GM19328 (cell line): ENCODE measurements around the gene MYL5.
"Not testable (repeated sequence)": the region's sequence is repeated elsewhere in the genome, so short reads cannot be mapped to it uniquely, and the experiment has no call there.

ENCODE experiments used
- ATAC-seq: cut with Tn5 transposase; IDR thresholded peaks from one replicate; pipeline ENCODE4 v1.9.1; 2021; ENCODE audit warnings: mild to moderate bottlenecking, moderate library complexity; ENCODE audit not compliant: unreplicated experiment

Gene MYL5

DNA sequence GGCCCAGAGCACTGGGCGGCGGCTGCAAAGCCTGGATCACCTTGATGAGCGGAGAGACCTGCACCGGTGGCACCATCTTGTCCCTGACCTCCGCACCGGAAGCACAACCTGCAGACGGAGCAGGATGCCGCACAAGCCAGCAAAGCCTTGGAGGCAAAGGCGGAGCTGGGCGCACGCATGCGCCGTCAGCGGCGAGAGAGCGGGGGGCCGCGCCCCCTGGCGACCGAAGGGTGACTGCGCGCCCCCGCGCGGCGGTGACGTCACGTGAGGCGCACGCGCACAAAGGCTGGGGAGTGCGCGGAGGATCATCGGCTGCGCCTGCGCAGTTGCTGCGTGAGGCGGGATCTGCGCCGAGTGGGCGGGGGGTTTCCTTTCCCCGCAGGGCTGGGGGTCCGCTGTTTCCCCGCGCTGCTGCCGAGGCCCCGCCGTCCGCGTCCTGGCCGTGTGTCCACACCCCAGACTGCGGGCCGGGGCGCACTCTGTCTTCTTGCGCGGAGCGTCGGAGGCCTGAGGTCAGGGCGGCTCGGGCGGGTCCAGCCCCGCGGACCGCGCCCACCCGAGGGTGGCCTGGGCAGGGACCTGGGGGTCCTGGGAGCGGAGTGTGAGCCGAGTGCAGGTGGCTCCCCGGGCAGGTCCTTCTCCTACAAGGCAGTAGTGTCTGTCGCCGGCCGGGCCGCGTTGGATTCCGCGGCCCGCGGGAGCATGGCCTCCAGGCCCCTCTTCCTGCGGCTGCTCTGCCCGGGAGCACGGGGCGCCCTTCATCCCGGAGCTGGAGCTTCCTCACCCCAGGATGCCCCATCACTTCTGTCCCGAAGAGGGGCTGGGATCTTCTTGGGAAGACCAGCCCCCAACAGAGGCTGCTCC is at the start of gene MYL5, which contains the start of gene ATP5ME:
Gene MYL5 (plus strand): TSS at position 371 of the 864 bp plus-strand sequence. CDS start 3,485 bp downstream, outside the sequence.
Gene ATP5ME (minus strand): TSS at position 105 of the 864 bp plus-strand sequence. CDS start 29 bp downstream, at position 76.
- peak; percentile 59 for ATAC-seq

- ATAC-seq = no peak
These were observed 49.4 kb upstream of the MYL5 start, which contains the start of gene PDE6B for GRCh38 chr4:624705-625590. Gene PDE6B, plus strand, starts transcription at chr4:625573. Its CDS starts 54 bp downstream, at chr4:625627.

DNA sequence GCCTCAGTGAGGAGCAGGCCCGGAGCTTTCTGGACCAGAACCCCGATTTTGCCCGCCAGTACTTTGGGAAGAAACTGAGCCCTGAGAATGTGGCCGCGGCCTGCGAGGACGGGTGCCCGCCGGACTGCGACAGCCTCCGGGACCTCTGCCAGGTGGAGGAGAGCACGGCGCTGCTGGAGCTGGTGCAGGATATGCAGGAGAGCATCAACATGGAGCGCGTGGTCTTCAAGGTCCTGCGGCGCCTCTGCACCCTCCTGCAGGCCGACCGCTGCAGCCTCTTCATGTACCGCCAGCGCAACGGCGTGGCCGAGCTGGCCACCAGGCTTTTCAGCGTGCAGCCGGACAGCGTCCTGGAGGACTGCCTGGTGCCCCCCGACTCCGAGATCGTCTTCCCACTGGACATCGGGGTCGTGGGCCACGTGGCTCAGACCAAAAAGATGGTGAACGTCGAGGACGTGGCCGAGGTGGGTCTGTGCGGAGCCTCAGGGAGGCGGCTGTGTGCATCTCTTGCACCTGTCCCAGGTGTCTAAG is 48.6 kb upstream of the MYL5 start:
- no peak for ATAC-seq

DNA sequence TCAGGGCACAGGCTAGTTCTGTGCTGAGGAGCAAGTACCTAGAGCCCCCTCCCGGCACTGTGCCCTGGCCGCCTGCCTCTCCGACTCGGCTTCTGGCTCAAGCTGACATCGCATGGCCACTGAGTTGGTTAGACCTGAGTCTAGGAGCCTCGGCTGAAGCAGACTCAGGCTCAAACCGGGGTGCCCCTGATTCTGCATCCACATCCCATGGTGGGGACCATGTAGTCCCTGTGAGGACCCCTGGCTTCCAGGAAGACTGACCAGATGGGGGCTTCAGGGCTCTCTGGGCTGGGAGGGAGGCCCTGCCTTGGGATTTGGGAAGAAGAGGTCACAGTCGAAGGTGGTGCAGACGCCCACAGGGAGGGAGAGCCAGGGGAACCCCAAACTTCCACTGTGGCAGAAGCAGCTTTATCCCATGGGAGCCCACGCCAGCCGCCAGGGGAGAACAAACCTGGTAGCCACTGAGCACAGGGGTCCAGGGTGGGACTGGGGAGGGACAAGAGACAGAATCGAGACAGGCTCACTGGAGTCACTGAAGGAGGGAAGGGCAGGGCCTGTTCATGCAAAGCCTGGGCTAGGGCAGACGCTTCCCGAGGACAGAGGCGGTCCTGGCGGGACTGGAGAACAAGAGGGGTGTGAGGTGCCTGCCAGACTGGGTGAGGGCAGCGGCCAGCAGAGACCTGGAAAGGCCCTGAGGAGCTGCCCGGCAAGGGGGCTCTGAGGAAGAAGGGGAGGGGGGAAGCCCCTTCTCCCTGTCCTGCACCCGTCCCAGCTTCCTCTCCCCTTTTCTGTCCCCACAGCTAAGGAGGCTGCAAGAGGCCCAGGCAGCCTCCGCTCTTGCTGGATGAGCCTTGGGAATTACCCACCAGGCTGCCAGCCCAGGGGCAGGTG is 47.9 kb upstream of the MYL5 start:
- no peak for ATAC-seq

GRCh38 chr4:627347-628125 is 46.8 kb upstream of the MYL5 start:
- no peak for ATAC-seq

DNA sequence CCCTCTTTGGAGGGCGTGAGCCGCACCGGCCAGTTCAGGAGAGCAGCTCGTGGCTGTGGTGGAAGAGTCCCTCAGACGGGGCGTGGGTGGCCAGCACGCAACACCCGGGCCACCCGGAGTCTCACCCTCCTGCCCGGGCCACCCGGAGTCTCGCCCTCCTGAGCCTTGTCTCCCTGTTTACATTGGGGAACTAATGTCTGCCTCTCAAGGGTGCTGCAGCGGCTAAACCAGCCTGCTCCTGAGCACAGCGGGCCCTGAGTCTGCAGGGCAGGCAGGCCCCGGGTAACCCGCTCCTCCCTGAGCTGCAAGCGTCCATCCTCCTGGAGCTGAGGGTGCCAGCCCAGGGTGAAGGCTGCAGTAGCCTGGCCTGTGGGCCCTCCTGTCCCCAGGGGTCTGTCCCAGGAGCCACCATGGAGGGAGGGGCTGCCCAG is 46.0 kb upstream of the MYL5 start:
- ATAC-seq = no peak

- ATAC-seq = no peak
These were observed 45.3 kb upstream of the MYL5 start for GRCh38 chr4:628821-629635.

DNA sequence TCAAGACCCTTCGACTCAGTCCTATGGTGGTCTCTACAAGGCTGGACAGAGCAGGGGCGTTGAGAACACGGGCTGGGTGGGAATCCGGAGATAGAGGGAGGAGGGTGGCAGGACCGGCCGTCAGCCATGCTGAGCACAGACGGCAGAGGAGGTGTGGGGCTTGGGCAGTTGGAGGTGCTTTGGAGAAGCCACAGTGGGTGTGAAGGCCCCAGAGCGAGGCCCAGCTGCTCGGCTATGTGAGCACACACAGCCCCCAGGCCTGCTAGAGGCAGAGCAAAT is 44.8 kb upstream of the MYL5 start:
- ATAC-seq = no peak

DNA sequence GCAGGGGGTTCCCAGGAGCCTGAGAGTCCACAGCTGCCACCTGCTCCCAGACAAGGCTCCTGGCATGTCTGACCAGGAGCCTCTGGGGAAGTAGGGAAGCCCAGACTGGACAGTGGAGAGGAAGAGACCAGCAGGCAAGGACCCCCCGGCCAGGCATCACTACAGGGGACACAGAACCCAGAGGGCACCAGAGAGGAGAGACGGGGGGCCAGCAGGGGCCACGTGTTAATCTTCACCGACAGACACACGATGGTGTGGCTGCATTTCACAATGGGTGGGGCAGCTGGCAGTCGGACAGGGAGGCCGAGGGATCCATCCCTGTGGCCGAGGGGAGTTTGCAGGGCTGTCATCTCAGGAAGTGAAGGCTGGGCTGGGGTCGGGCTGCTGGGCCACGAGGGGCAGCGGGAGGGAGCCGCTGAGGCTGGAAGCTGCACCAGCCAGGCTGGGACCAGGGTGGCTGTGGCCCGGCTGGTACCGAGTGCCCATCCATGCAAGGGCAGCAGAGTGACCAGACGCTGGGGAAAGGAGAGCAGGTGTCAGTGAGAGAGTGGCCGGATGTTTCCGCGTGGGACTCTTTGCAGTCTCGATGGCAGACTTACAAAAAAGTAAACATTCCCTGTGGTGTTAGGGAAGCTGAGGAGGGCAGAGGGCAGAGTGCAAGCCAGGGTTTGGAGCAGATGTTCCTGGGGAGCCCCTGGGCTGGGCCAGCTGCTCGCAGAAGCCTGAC is 44.3 kb upstream of the MYL5 start:
- no peak for ATAC-seq

GRCh38 chr4:630656-631055 is 43.7 kb upstream of the MYL5 start:
- ATAC-seq = no peak

DNA sequence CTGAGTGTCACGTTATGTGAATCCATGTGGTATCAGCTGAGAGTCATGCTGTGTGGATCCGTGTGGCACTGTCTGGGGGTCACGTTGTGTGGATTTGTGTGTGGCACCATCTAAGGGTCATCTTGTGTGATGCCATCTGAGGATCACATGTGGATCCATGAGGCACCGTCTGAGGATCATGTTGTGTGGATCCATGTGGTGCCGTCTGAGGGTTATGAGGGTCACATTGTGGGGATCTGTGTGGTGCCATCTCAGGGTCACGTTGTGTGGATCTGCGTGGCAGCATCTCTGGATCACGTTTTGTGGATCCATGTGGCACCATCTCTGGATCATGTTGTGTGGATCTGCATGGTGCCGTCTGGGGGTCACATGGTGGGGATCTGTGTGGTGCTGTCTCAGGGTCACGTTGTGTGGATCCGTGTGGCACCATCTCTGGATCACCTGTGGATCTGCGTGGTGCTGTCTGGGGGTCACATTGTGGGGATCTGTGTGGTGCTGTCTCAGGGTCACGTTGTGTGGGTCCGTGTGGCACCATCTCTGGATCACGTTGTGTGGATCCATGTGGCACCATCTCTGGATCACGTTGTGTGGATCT is 42.0 kb upstream of the MYL5 start:
- no peak for ATAC-seq

- no peak for ATAC-seq
These were observed 41.4 kb upstream of the MYL5 start for GRCh38 chr4:632926-633325.

GRCh38 chr4:633406-633805 is 40.9 kb upstream of the MYL5 start:
- ATAC-seq = no peak

GRCh38 chr4:633976-634598 is 40.3 kb upstream of the MYL5 start:
- no peak for ATAC-seq

DNA sequence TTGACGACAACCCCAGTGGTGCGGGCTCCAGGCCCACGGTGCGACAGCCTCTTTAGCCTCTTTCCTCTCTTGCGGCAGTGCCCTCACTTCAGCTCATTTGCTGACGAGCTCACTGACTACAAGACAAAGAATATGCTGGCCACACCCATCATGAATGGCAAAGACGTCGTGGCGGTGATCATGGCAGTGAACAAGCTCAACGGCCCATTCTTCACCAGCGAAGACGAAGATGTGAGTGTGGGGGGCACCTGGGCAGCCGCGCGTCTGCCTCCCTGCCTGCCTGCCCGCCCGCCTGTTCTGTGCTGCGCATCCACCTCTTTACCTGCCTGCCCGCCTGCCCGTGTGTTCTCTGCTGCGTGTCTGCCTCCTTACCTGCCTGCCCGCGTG is 39.8 kb upstream of the MYL5 start:
- ATAC-seq = no peak

DNA sequence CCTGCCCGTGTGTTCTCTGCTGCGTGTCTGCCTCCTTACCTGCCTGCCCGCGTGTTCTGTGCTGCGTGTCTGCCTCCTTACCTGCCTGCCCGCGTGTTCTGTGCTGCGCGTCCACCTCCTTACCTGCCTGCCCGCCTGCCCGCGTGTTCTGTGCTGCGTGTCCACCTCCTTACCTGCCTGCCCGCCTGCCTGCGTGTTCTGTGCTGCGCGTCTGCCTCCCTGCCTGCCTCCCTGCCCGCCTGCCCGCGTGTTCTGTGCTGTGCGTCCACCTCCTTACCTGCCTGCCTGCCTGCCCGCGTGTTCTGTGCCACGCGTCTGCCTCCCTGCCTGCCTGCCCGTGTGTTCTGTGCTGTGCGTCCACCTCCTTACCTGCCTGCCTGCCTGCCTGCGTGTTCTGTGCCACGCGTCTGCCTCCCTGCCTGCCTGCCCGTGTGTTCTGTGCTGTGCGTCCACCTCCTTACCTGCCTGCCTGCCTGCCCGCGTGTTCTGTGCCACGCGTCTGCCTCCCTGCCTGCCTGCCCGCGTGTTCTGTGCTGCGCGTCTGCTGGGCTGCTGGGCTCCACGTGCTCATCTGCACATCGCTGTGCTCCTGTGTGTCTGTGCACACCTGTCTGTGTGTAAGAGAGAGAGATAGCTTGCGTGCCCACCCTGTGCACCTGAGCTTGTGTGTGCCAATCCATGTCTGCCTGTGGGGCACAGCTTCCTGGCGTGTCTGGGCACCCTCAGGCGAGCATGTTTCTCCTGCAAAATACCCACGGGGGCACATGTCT is 39.1 kb upstream of the MYL5 start:
- ATAC-seq = not testable (repeated sequence)
